Right lobe of liver (tissue), 4 donors: ENCODE measurements around the gene NSF.
"Not testable (repeated sequence)": the region's sequence is repeated elsewhere in the genome, so short reads cannot be mapped to it uniquely, and the experiment has no call there.

Experiments
- CTCF ChIP-seq, 4 donors: fragments of 200-600 bp in 3 of 4; fragments of 450-650 bp in 1 of 4; IDR thresholded peaks; one replicate each; pipeline versions ENCODE4 v1.5.1 to v1.8.0; 2016 to 2022; ENCODE audit warnings: antibody characterized with exemption in 4 of 4, mild to moderate bottlenecking in 2 of 4
- POLR2A ChIP-seq: fragments of 450-650 bp; IDR thresholded peaks from one replicate; pipeline ENCODE4 v1.6.1; 2017; ENCODE audit warnings: antibody characterized with exemption, mild to moderate bottlenecking
- donor health status: DM: no; HTN: no; CAD: no.
- donor health status: DM: no; HTN: no; CAD: no.
- donor health status: DM: no; HTN: yes; CAD: no.

DNA sequence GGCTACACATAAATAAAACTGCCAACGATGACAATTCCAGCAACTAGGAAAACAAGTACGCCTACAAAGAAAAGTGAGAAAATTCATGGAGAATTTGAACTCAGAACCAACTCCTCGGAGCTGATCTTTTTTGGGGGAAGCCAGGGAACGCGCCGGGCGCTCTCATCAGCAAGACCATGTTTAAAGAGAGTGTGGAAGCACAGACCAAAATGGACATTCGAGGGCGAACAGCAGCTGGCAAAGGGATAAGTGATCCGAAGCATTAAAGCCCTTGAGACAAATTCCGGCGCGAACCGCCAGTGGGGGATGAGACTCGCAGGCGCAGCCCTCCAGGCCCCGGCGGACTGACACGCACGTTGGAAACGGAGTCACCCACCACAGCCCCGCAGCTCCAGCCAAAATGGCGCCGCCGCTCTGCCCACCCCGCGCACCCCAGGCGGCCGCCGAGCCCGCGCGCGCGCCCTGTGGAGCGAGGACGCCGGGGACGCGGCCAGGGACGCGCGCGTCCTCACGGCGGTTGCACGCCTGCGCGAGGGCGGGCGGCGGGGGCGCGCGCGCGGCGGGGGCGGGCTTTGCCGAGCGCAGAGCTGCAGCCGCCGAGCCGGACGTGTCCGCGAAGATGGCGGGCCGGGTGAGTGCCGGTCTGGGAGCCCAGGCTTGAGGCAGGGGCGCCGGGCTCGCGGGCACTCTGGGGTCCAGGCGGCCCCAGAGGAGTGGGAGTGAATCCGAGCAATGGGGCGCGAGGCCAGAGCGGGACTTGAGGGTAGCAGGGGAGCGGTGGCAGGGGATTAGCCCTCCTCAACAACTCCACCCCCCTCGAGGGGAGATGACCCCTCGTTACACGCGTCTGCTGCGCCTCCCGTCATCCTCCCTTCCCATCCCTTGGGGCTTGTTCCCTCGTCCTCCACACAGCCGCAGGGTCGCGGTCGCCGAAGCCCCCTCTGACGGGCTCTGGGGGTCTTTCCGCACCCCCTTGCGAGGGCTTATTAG is at the start of gene NSF:
- TF ChIP-seq CTCF (IDR thresholded peaks at IDR 0.05); POLR2A: not testable (repeated sequence)
